Esophagus squamous epithelium (tissue), 5 donors: ENCODE data around the gene NET1. TPM values are rescaled to one million over a fixed set of nuclear protein-coding genes. Genes with fewer than 3 reads are reported as not detected.

Source experiments
- DNase-seq: peaks from one replicate; lab custom pipeline; 2025; lab: John Stamatoyannopoulos, UW
- H3K27ac ChIP-seq, 4 donors: fragments of 200-600 bp; sonication (generic); one replicate each; pipeline ENCODE4 v1.5.1; 2016 to 2019; ENCODE audit warnings: mild to moderate bottlenecking in 1 of 4
- H3K27me3 ChIP-seq, 4 donors: fragments of 200-600 bp; sonication (generic); 1 replicate in 3 of 4; 2 replicates in 1 of 4; pipeline versions ENCODE4 v1.5.1 to v1.6.0; 2017 to 2021; ENCODE audit warnings: antibody characterized with exemption in 1 of 4
- H3K36me3 ChIP-seq, 3 donors: fragments of 200-600 bp; sonication (generic); one replicate each; pipeline ENCODE4 v1.5.1; 2016 to 2019
- H3K4me1 ChIP-seq, 3 donors: fragments of 200-600 bp; sonication (generic); one replicate each; pipeline ENCODE4 v1.5.1; 2017 to 2019
- H3K4me3 ChIP-seq, 4 donors: fragments of 200-600 bp; sonication (generic); 1 replicate in 3 of 4; 2 replicates in 1 of 4; pipeline ENCODE4 v1.5.1; 2016 to 2019; ENCODE audit warnings: mild to moderate bottlenecking in 2 of 4, moderate library complexity in 1 of 4
- H3K9me3 ChIP-seq, 3 donors: fragments of 200-600 bp; sonication (generic); one replicate each; pipeline ENCODE4 v1.5.1; 2016 to 2019
- POLR2A ChIP-seq, 4 donors: fragments of 450-650 bp; IDR thresholded peaks; one replicate each; pipeline ENCODE4 v1.6.1; 2017; ENCODE audit warnings: antibody characterized with exemption in 4 of 4, mild to moderate bottlenecking in 4 of 4, moderate library complexity in 3 of 4
- WGBS, 2 donors: methylation state at CpG; one replicate each; pipeline ENCODE4 v1.1.5; 2018; 5-methylcytosine and 5-hydroxymethylcytosine counted together
- intact Hi-C: fragments of 100-400 bp; cut with DNase I; formaldehyde crosslinking; loops from one replicate; pipeline ENCODE4 v1.15.0; 2022
- total RNA-seq, 4 donors: library from RNA; depleted of rRNA; stranded (reverse); fragments of >200 nt; gene quantifications; one replicate each; pipeline ENCODE4 v1.1.0, GENCODE V29; 2016
- TF ChIP-seq, protein P1 (sequence below), 6 experiments: fragments of 450-650 bp in 4 of 6; fragments of 200-600 bp in 2 of 6; sonication (generic) in 2 of 6; IDR thresholded peaks; one replicate each; pipeline ENCODE4 v1.5.1; 2016 to 2019; ENCODE audit warnings: antibody characterized with exemption in 6 of 6, mild to moderate bottlenecking in 4 of 6, moderate library complexity in 4 of 6
- donor health status: DM: yes; HTN: yes; CAD: no.

The NET1 gene
- total RNA-seq, 4 donors from 2014 or later, result 77.8 to 170 (median 107) TPM

DNA sequence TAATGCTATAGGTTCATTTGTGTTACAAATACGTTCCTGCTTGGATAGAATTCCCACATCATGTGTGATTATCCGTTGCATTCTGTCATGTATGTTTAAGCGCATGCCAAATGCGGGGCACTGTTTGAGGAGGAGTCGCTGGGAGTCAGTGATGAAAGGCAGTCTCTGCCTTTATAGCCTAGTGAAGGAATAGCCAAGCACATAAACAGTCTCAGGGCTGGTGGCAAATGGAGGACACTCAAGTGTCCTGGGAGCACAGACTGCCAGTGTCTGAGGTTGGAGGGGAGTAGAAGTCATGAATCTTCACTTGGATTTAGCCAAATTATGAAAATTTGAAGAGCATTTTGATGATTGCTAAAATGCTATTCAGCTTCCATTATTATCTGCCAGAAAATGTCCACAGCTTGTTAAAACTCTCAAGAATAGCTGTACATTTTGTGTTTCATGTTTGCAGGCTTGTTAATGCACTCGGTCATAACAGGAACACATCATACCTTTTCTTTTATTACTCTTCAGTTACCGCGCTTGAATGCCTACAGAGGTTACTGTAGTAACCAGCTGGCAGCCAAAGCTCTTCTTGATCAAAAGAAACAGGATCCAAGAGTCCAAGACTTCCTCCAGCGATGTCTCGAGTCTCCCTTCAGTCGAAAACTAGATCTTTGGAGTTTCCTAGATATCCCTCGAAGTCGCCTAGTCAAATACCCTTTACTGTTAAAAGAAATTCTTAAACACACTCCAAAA lies 41.6 kb downstream of the NET1 start:
- H3K4me1 ChIP-seq, result peaks cover 0 to 29% (median 0%) of the 10 kb centered on the region in 3 donors
- intact Hi-C loops, result no loop called here
- H3K36me3 ChIP-seq, result peaks cover 9 to 74% (median 26%) of the 10 kb centered on the region in 3 donors
- peak overlapping the region in 1 of 4 donors; percentile 5 for H3K27ac ChIP-seq
- WGBS, 2 donors, result 78 to 83% methylated on average over 13 of the region's 13 CpGs
- no peaks in the 10 kb centered on the region for H3K9me3 ChIP-seq
- DNase-seq, result no peak
- no peak for TF ChIP-seq POLR2A (IDR thresholded peaks at IDR 0.05)
- TF ChIP-seq, protein P1, sequence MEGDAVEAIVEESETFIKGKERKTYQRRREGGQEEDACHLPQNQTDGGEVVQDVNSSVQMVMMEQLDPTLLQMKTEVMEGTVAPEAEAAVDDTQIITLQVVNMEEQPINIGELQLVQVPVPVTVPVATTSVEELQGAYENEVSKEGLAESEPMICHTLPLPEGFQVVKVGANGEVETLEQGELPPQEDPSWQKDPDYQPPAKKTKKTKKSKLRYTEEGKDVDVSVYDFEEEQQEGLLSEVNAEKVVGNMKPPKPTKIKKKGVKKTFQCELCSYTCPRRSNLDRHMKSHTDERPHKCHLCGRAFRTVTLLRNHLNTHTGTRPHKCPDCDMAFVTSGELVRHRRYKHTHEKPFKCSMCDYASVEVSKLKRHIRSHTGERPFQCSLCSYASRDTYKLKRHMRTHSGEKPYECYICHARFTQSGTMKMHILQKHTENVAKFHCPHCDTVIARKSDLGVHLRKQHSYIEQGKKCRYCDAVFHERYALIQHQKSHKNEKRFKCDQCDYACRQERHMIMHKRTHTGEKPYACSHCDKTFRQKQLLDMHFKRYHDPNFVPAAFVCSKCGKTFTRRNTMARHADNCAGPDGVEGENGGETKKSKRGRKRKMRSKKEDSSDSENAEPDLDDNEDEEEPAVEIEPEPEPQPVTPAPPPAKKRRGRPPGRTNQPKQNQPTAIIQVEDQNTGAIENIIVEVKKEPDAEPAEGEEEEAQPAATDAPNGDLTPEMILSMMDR (IDR thresholded peaks at IDR 0.05), result no peak
- no peaks in the 10 kb centered on the region for H3K27me3 ChIP-seq
- no peak overlapping the region for H3K4me3 ChIP-seq

DNA sequence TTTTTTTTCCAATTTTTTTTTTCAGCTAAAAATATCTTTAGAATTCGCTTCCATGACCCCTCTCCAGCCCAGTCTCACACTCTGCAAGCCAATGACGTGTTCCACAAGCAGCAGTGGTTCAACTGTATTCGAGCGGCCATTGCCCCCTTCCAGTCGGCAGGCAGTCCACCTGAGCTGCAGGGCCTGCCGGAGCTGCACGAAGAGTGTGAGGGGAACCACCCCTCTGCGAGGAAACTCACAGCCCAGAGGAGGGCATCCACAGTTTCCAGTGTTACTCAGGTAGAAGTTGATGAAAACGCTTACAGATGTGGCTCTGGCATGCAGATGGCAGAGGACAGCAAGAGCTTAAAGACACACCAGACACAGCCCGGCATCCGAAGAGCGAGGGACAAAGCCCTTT lies 44.2 kb downstream of the NET1 start:
- H3K36me3 ChIP-seq, result peaks cover 9 to 92% (median 26%) of the 10 kb centered on the region in 3 donors
- WGBS, 2 donors, result 85 to 97% methylated on average over 11 to 12 of the region's 12 CpGs
- no peak for DNase-seq
- H3K27me3 ChIP-seq, result no peaks in the 10 kb centered on the region
- no peaks in the 10 kb centered on the region for H3K9me3 ChIP-seq
- H3K27ac ChIP-seq, result no peak overlapping the region
- no peak overlapping the region for H3K4me3 ChIP-seq
- no peak for TF ChIP-seq POLR2A (IDR thresholded peaks at IDR 0.05)
- TF ChIP-seq, protein P1 (IDR thresholded peaks at IDR 0.05), result no peak
- H3K4me1 ChIP-seq, result peaks cover 0 to 4% (median 0%) of the 10 kb centered on the region in 3 donors
- intact Hi-C loops, result no loop called here

DNA sequence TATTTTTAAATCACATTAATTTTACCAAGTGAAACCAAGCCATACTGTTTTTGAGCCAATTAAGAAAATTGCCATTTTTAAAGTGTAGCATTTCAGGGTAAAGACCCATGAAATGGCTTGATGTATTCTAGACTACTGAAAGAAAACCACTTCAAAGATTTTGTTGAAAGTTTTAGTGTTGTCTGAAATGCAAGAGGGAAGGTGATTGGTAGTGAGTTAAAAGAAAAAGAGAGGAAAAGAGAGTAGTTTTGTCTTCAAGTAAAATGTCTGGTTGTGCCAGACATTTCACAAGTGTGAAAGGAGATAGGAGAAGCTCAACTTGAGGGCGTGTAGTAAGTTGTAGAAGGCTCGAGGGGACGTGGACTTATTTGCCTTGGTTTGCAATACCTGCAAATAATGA lies 45.4 kb downstream of the NET1 start:
- H3K36me3 ChIP-seq, result peaks cover 9 to 80% (median 26%) of the 10 kb centered on the region in 3 donors
- intact Hi-C loops, result no loop called here
- WGBS, 2 donors, result 80 to 88% methylated on average over 3 of the region's 3 CpGs

DNA sequence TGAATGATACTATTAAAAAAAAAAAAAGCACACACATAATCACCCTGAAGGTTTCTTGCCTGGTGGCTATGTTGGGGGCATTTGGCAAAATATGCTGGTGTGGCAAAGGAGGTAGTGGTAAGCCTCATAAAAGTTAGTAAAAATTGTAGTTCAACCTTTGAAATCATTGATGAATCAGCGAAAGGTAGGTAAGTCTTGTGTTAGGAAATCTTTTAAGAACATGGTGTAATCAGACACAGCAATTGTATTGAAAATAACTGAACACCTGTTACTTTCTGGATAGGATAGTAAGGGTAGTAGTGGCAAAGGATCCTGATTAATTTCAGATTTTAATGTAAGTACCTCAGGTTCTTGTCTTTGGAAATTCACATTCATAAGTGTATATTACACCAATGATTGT lies 46.1 kb downstream of the NET1 start:
- intact Hi-C loops, result no loop called here
- 92 to 100% methylated on average over 1 of the region's 1 CpG for WGBS, 2 donors
- Histone ChIP-seq H3K9me3 (no peaks in the 10 kb centered on the region), H3K4me1 (peaks cover 0 to 15% (median 11%) of the 10 kb centered on the region in 3 donors), H3K27me3 (no peaks in the 10 kb centered on the region), H3K27ac (no peak overlapping the region), H3K4me3 (no peak overlapping the region), H3K36me3 (peaks cover 9 to 73% (median 26%) of the 10 kb centered on the region in 3 donors)
- no peak for TF ChIP-seq POLR2A (IDR thresholded peaks at IDR 0.05)
- TF ChIP-seq, protein P1 (IDR thresholded peaks at IDR 0.05), result no peak
- no peak for DNase-seq

More for the DNA sequence above, 45.4 kb downstream of the NET1 start:
- DNase-seq, result no peak
- Histone ChIP-seq H3K4me1 (peaks cover 0 to 13% (median 11%) of the 10 kb centered on the region in 3 donors), H3K9me3 (no peaks in the 10 kb centered on the region), H3K4me3 (no peak overlapping the region), H3K27me3 (no peaks in the 10 kb centered on the region), H3K27ac (no peak overlapping the region)
- TF ChIP-seq, protein P1 (IDR thresholded peaks at IDR 0.05), result no peak
- TF ChIP-seq POLR2A (IDR thresholded peaks at IDR 0.05), result no peak

DNA sequence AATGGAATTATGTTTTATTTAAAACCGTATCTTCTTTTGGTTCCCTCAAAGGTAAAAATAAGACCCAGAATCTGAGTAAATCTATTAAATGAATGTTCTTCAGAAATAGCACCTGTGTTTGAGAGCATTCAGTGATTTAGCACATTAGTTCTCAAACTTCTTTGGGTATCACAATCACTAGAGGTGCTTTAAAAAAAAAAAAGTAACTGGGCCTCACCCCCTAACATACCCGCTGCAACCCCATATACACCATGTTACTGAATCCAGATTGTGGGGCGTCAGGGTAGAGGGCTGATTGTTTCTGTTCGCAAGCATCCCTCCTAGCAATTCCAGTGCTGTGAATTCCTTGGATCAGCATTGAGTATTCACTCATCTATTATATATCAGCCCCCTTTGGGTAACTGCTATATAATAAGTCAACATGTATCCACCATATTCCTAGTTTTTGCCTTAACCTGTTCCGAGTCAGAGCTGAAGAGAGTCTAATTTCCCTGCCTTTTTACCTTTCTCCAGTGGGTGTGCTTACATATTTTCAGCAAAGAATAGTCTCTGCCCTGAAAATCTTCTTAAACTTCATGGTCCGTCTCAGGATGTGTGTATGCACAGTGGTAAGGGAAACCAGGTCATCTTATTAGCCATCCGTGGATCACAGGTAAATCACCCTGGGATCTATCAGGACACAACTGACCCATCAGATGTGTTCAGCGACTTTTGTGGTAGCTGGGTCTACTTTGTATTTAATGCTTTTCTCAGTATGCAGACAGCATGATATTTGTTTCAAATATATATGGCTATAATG lies 46.8 kb downstream of the NET1 start:
- Histone ChIP-seq H3K36me3 (peaks cover 3 to 66% (median 25%) of the 10 kb centered on the region in 3 donors), H3K4me1 (peaks cover 0 to 15% (median 11%) of the 10 kb centered on the region in 3 donors), H3K4me3 (no peak overlapping the region), H3K27me3 (no peaks in the 10 kb centered on the region), H3K9me3 (no peaks in the 10 kb centered on the region), H3K27ac (no peak overlapping the region)
- no peak for DNase-seq
- TF ChIP-seq POLR2A (IDR thresholded peaks at IDR 0.05), result no peak
- TF ChIP-seq, protein P1 (IDR thresholded peaks at IDR 0.05), result no peak
- intact Hi-C loops, result no loop called here
- WGBS, 2 donors, result 84 to 94% methylated on average over 7 to 8 of the region's 8 CpGs
